HG03354 (cell line): Measurements from ENCODE around the gene NOS1AP.

Experiments
- ATAC-seq: cut with Tn5 transposase; IDR thresholded peaks from one replicate; pipeline ENCODE4 v1.9.1; 2021; ENCODE audit warnings: mild to moderate bottlenecking; ENCODE audit not compliant: unreplicated experiment, poor library complexity, severe bottlenecking

Gene NOS1AP

DNA sequence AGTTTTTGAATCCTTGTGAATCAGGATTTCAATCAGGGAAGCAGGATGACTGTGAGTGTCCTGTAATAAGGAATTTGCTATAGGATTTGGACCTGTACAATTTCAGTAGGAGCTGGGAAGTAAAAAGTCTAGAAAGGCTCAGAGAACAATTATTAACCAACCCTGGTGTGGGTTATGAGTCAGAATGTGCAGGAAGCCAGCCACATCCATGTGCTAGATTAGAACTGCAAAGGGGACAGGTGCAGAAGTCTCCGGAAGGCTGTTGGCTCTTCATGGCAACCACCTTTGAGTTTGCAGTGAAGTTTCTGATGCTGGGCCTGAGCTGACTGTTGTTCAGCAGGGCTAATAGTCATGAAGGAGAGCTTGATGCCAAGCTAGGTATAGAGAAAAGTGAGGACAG is 236.5 kb downstream of the NOS1AP start:
- peak; percentile 89 for ATAC-seq

DNA sequence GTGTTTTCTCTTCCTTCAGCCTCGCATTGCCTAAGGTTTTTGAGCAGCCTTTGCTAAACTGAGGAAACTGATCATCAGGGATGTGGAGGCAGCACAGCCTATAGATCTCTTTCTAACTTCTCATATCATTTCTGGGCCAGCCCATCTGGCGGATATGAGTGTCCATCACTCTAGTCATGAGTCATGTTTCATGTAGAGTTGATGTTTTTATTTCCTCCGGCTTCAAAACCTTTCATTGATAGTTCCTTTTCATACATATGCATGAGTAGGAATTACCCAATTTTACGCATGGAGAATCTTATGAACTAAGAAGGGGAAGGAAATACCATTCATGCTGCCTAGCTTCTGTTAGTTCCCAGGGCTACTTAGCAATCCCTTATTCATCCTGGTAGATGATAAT is 240.8 kb downstream of the NOS1AP start:
- ATAC-seq = no peak

DNA sequence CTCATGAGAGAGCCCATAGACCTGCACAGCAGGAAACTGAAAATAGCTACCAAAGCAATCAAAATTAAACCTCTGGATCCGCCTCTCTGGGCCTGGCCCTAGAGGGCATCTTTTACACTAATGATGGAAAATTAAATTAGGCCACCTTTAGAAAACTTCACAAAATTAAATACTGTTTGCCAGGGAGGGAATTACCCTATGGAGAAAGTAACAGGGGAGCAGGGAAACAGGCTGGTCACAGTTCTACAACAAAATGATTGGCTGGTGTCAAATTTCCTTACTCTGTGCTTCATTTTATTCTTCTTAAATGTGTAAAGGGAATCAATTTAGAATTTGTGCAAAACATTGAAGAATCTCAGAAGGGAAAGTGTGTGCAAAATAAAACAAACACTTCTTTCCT is 244.7 kb downstream of the NOS1AP start:
- ATAC-seq = no peak

- ATAC-seq = no peak
These were observed 246.2 kb downstream of the NOS1AP start for GRCh38 chr1:162315673-162316072.

- no peak for ATAC-seq
These were observed 246.7 kb downstream of the NOS1AP start for GRCh38 chr1:162316187-162316586.

- ATAC-seq = no peak
These were observed 248.1 kb downstream of the NOS1AP start for GRCh38 chr1:162317621-162318020.

GRCh38 chr1:162319493-162320175 is 250.1 kb downstream of the NOS1AP start:
- ATAC-seq = no peak

DNA sequence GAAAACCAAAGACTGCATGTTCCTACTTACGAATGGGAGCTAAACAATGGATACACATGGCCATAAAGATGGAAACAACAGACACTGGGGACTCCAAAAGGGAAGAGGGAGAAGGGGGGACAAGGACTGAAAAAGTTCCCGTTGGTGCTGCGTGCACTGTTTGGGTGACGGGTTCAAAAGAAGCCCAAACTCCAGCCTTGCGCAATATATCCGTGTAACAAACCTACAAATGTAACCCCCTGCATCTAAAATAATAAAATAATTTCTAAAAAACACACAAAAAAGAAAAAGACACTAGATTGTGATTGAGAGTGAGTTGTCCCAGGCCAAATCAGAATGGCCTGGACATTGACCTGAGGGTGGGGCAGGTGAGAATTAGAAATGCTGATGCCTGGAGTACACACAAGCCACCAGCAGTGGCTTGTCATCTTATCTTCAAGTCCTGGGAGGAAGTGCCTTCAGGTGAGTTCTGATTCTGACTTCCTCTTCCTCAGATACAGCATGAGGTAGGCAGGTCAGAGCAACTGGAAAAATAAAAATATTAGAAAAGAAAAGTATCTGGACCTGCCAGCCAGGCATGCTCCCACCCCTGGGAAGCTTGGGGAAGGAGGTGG is 252.4 kb downstream of the NOS1AP start:
- no peak for ATAC-seq

- ATAC-seq = no peak
These were observed 253.5 kb downstream of the NOS1AP start for GRCh38 chr1:162323023-162323422.

DNA sequence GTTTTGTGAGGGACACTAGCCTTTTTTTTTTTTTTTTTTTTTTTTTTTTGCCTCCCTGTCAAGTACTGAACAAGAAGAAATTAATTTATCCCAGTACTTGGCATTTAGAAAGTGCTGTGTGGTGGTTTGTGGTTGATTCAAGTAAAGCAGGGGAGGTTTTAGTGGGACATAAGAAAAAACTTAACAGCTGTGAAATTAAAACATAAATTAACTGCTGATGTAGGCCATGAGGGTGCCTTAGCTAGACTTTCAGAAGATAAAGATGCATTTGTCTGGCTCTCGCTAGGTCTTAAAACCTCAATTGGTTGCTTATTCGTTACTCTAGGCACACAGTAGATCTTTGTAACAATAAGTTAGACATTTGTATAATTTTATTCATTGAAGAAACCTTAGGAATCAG is 254.9 kb downstream of the NOS1AP start:
- ATAC-seq = no peak

GRCh38 chr1:162326559-162326958 is 257.1 kb downstream of the NOS1AP start:
- no peak for ATAC-seq

DNA sequence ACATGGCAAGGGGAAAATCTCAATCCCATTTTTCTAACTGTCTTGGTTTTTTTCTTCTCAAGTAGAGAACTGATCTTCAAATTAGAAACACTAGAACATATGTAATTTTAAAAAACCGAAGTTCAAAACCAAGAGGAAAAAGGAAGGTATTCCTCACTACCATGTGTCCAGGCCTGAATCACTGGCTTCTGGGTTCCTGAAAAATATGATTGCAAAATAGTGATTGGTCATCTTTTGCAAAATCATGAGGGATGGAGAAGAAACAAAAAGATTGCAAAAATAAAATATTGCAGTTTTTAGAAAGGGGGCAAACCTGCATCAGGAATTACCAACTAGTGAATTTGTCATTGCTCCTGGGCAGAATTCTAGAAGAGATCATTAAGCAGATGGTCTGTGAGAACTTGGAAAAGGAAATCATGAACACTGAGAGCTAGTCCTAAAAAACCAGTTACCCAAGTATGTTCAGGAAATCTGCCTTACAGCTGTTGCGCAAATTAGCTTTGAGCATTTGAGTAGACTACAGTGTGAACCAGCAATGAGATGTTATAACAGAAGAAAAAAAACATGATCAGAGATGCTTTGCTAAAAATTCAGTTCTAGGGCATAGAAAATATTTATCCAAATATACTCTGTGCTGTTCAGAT is 257.8 kb downstream of the NOS1AP start:
- no peak for ATAC-seq

GRCh38 chr1:162327788-162328165 is 258.3 kb downstream of the NOS1AP start:
- ATAC-seq = no peak

GRCh38 chr1:162328512-162328911 is 259.0 kb downstream of the NOS1AP start:
- ATAC-seq = no peak

DNA sequence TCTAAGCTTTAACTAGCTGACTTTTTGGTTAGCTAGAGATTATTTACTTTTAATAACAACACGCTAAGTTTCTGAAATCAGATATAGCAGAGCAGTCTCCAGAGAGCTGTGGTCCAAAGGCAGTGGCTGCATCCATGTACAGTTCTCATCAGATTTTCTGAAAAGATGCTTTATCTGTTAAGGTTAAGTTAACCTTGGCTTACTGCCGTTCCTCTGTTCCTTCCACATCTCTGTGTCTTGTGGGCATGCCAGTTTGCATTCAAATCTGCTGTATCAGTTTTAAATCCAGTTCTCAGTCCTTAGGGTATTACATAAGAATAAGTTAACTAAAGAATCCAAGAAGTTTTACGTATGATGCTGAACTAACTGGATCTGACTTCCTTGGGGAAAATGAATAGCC is 260.3 kb downstream of the NOS1AP start:
- ATAC-seq = no peak

DNA sequence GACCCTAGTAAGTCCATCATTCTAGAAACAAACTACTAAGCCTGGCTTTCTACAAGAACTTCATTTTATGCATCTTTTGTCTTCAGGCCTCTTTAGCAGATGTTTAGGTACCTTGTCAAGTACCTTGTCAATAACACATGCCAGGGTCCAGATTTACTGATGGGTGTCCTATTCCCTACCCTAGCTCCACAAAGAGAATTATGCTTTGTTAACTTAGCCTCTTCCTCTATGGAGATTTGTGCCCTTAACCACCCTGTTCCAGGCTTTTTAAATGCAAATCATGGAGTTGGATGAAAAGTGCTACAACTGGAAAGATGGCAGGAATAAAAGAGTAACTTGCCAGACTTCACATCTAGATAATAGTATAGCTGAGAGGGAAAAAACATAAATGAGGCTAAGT is 264.5 kb downstream of the NOS1AP start:
- ATAC-seq = no peak

DNA sequence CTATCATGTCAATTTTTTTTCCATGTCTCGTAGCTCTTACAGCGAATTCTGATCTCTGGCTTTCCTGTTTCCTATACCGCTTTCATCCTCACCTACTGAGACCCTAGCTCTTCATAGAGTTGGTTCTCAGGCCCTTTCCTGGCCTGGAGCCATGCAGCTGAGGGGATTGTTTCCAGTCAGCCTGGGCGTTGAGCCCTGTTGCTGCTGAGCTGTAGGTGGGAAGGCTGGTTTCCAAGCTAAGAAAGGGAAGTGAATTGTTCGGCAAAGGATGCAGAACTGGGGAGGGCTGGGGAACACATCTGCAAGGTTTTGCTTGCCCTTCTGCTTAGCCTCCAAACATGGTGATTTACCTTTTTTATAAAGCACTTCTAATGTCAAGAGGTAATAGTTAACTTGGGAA is 265.6 kb downstream of the NOS1AP start:
- no peak for ATAC-seq

DNA sequence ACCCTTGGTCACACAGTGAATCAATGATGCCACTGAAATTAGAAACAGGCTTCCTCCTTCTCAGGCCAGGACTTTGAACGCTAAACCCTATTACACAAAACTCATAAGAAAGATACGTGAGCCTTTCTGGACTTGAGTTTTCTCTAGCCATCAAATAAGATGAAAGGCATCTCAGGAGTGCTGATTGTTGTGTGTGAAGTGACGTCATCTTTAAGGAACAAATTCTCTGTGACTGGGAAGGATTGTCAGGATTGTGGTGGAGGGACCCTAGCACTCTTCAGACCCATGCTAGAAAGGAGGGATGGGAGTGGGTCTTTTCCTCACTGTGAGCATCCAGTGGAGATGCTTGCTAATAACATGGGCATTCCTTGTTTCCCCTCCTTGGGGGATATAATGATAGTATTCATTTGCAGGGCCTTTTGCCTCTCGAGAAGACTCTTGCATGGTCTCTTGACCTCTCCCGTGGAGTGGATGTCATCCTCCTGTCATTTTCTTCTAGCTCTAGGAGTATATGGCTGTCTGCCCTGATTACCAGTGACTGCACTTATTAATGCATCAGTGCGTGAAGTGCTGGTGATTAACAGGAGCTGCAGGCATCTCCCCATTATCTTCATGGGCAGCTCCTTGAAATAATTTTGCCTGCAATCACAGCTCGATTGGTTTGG is 267.3 kb downstream of the NOS1AP start:
- ATAC-seq = no peak

DNA sequence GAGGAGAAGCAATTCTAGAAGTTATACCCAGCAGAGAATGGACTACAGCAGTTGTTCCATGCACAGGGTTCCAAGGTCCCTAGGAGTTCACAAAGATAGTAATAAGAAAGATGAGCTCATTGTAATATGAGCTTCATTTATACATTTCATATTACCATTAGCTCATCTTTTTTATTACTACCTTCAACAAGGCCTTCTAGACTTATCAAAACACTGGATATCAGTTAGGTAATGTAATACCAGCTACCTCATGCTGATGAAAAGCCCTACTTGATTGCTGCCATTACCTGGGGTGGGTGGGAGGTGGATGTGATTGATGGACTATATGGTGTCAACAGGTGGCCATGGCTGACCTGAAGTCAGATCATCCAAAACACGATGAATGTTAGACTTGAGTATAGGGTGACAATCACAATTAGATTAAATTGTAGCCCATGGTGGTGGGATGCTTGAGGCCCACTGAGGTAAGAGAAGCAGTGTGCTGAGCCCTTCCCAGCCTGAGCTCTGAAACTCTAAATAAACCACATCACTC is 273.0 kb downstream of the NOS1AP start:
- no peak for ATAC-seq

- no peak for ATAC-seq
These were observed 274.0 kb downstream of the NOS1AP start for GRCh38 chr1:162343470-162343869.

GRCh38 chr1:162347281-162347680 is 277.8 kb downstream of the NOS1AP start:
- ATAC-seq = no peak
